ACHN (cell line): ENCODE measurements around the gene AARSD1.

Source experiments
- DNase-seq: peaks from one replicate; pipeline ENCODE4 v3.0.0-alpha.2; 2015
- in situ Hi-C: cut with HindIII; loops from 2 replicates; pipeline ENCODE4 v1.10.0; 2017; ENCODE audit warnings: low sequenced_read_pairs, low pct_ligation_motif_present, low pct_unique_long_range_greater_than_20kb

Gene AARSD1

DNA sequence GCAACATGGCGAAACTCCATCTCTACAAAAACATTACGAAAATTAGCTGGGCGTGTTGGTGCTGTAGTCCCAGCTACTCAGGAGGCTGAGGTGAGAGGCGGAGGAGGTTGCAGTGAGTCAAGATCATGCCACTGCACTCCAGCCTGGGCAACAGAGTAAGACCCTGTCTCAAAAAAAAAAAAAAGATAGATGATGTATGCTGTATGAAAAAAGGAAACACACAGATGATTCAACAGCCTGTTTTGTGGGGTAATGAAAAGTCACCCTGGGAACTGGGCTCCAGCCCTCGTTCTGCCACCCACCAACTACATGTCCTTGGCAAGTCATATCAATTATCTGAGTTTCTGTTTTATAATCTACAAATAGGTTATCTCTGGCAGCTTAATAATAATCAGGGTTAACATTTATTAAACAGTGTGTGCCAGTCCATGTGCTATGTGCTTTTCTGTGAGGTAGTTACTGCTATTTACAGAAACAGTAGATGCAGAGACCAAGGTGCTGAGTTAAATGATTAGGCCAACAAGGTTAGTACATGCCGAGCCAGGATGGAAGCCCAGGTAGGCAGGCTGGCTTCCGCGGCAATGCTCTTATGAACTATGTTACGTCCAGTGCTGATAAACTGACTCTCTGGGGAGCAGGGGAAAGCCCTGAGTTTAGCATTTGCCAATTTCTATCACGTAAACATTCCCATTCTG, 62.6 kb downstream of the AARSD1 start:
- DNase-seq = no peak
- in situ Hi-C loops = no loop called here
